CD14-positive monocyte (primary cell): ENCODE data around the gene GALNTL6. TPM values are rescaled to one million over a fixed set of nuclear protein-coding genes. Genes with fewer than 3 reads are reported as not detected.

Source experiments
- DNase-seq, 3 donors: peaks; one replicate each; pipeline ENCODE4 v3.0.0-alpha.2; 2011 to 2022
- H2AFZ ChIP-seq: 2 replicates; pipeline ENCODE4 v1.6.0; 2012; ENCODE audit warnings: mild to moderate bottlenecking, low read depth, low read length, inconsistent platforms; ENCODE audit not compliant: insufficient read depth, poor library complexity, severe bottlenecking
- H3K27ac ChIP-seq, 2 donors: 1 replicate in 1 of 2; 2 replicates in 1 of 2; pipeline ENCODE4 v1.5.1; 2012 to 2013; ENCODE audit warnings: low read length in 2 of 2, control low read depth in 1 of 2, inconsistent platforms in 1 of 2, low read depth in 1 of 2, mild to moderate bottlenecking in 1 of 2
- H3K27me3 ChIP-seq, 2 donors: one replicate each; pipeline versions ENCODE4 v1.6.0 to v1.6.1; 2011 to 2013; ENCODE audit warnings: low read length in 2 of 2; ENCODE audit not compliant: control insufficient read depth in 2 of 2, insufficient read depth in 2 of 2
- H3K36me3 ChIP-seq, 2 donors: replicated peaks in 1 of 2; 1 replicate in 1 of 2; 2 replicates in 1 of 2; pipeline versions ENCODE4 v1.5.1 to v1.6.1; 2012 to 2013; ENCODE audit warnings: low read length in 2 of 2, control low read depth in 1 of 2, inconsistent platforms in 1 of 2, mild to moderate bottlenecking in 1 of 2; ENCODE audit not compliant: insufficient read depth in 2 of 2, control insufficient read depth in 1 of 2
- H3K4me1 ChIP-seq, 2 donors: 1 replicate in 1 of 2; 2 replicates in 1 of 2; pipeline versions ENCODE4 v1.5.1 to v1.6.1; 2012 to 2013; ENCODE audit warnings: low read length in 2 of 2, control low read depth in 1 of 2, inconsistent platforms in 1 of 2, mild to moderate bottlenecking in 1 of 2, moderate library complexity in 1 of 2; ENCODE audit not compliant: insufficient read depth in 2 of 2, control insufficient read depth in 1 of 2
- H3K4me2 ChIP-seq: replicated peaks from 2 replicates; pipeline ENCODE3; 2012; ENCODE audit warnings: low read length, moderate library complexity, mild to moderate bottlenecking; ENCODE audit not compliant: poor library complexity, severe bottlenecking; ENCODE audit errors: extremely low read depth
- H3K4me3 ChIP-seq, 3 experiments: fragments of 200-600 bp in 1 of 3; sonication (generic) in 1 of 3; replicated peaks in 1 of 3; 1 replicate in 2 of 3; 2 replicates in 1 of 3; pipeline ENCODE4 v1.5.1; 2011 to 2013; ENCODE audit warnings: low read length in 3 of 3, mild to moderate bottlenecking in 3 of 3, control low read depth in 2 of 3, low read depth in 2 of 3, inconsistent platforms in 1 of 3, moderate library complexity in 1 of 3
- H3K79me2 ChIP-seq: 2 replicates; pipeline ENCODE4 v1.6.0; 2012; ENCODE audit warnings: mild to moderate bottlenecking, control low read depth, inconsistent platforms, low read length, moderate library complexity; ENCODE audit not compliant: insufficient read depth
- H3K9ac ChIP-seq: 2 replicates; pipeline ENCODE4 v1.6.0; 2017; ENCODE audit warnings: low read length, mild to moderate bottlenecking; ENCODE audit not compliant: insufficient read depth, poor library complexity, severe bottlenecking
- H3K9me3 ChIP-seq, 2 donors: replicated peaks in 1 of 2; 1 replicate in 1 of 2; 2 replicates in 1 of 2; pipeline versions ENCODE4 v1.5.1 to v1.6.1; 2012 to 2013; ENCODE audit warnings: low read length in 2 of 2, control low read depth in 1 of 2; ENCODE audit not compliant: control insufficient read depth in 1 of 2, insufficient read depth in 1 of 2
- H4K20me1 ChIP-seq: 2 replicates; pipeline ENCODE4 v1.6.0; 2012; ENCODE audit warnings: mild to moderate bottlenecking, low read length, control low read depth, moderate library complexity; ENCODE audit not compliant: insufficient read depth
- H3K27ac Mint-ChIP-seq, 7 donors: one replicate each; pipeline ENCODE4 v1.8.0; 2020; ENCODE audit warnings: mild to moderate bottlenecking in 7 of 7, mixed read lengths in 7 of 7, moderate library complexity in 6 of 7, inconsistent platforms in 2 of 7
- H3K27me3 Mint-ChIP-seq, 3 donors: one replicate each; pipeline ENCODE4 v1.8.0; 2021 to 2022; ENCODE audit warnings: low read depth in 3 of 3, mild to moderate bottlenecking in 3 of 3, mixed read lengths in 3 of 3, moderate library complexity in 3 of 3, inconsistent platforms in 1 of 3
- H3K36me3 Mint-ChIP-seq, 2 donors: one replicate each; pipeline ENCODE4 v1.8.0; 2020; ENCODE audit warnings: mixed read lengths in 2 of 2, inconsistent platforms in 1 of 2, mild to moderate bottlenecking in 1 of 2
- H3K4me1 Mint-ChIP-seq: one replicate; pipeline ENCODE4 v1.8.0; 2020; ENCODE audit warnings: mild to moderate bottlenecking, mixed read lengths
- H3K4me3 Mint-ChIP-seq, 2 donors: one replicate each; pipeline ENCODE4 v1.8.0; 2020; ENCODE audit warnings: mild to moderate bottlenecking in 2 of 2, mixed read lengths in 2 of 2, moderate library complexity in 1 of 2
- H3K9me3 Mint-ChIP-seq, 7 donors: one replicate each; pipeline ENCODE4 v1.8.0; 2020 to 2022; ENCODE audit warnings: mixed read lengths in 7 of 7, mild to moderate bottlenecking in 6 of 7, moderate library complexity in 6 of 7, inconsistent platforms in 2 of 7
- CTCF ChIP-seq: fragments of 200-600 bp; IDR thresholded peaks from one replicate; pipeline ENCODE4 v1.8.0; 2022; ENCODE audit warnings: antibody characterized with exemption, mild to moderate bottlenecking
- WGBS: methylation state at CpG from one replicate; pipeline ENCODE4 v1.1.5; 2013; ENCODE audit warnings: missing lambda C conversion rate; ENCODE audit not compliant: insufficient coverage; 5-methylcytosine and 5-hydroxymethylcytosine counted together
- intact Hi-C, 2 donors: fragments of 100-400 bp; cut with micrococcal nuclease; formaldehyde crosslinking; loops; one replicate each; pipeline versions ENCODE4 v1.15.0 to v1.15.1; 2023
- polyA plus RNA-seq, 3 donors: library from polyadenylated mRNA; depleted of rRNA in 1 of 3; unstranded in 2 of 3; stranded (reverse) in 1 of 3; fragments of 300-500 nt in 2 of 3; fragments of >200 nt in 1 of 3; fragmentation: Illumina TruSeq in 2 of 3; gene quantifications; 1 replicate in 2 of 3; 2 replicates in 1 of 3; pipeline ENCODE4 v1.2.3, GENCODE V29; 2012 to 2021

GALNTL6 gene
- polyA plus RNA-seq, 3 donors, result 0.05 TPM; not detected in 2

DNA sequence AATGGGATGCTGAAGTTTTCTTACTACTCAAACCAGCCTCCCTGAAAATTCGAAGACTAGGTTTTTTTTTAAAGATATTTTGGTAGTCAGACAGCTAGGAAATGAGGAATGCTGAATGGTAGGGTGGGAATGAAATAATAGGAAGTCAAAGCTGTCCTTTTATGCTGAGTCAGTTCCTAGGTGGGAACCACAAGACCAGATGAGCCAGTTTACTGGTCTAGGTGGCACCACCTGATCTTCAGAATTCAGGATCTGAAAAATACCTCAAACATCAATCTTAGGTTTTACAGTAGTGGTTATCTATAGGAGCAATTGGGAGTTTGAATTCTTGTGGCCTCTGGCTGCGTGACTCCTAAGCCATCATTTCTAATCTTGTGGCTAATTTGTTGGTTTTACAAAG is 1172.3 kb downstream of the GALNTL6 start:
- Histone ChIP-seq H3K9me3 (peaks cover 5 to 15% of the 10 kb centered on the region in 2 donors), H2AFZ (no peak overlapping the region), H3K4me1 (no peaks in the 10 kb centered on the region), H3K79me2 (no peaks in the 10 kb centered on the region), H3K4me2 (no peak overlapping the region), H3K36me3 (no peaks in the 10 kb centered on the region), H3K27me3 (no peaks in the 10 kb centered on the region), H3K4me3 (no peak overlapping the region), H3K27ac (no peak overlapping the region), H4K20me1 (no peaks in the 10 kb centered on the region), H3K9ac (no peak overlapping the region)
- Mint-ChIP-seq H3K27me3 (no peaks in the 10 kb centered on the region), H3K4me1 (peaks cover 6% of the 10 kb centered on the region), H3K27ac (no peak overlapping the region), H3K4me3 (no peak overlapping the region), H3K36me3 (no peaks in the 10 kb centered on the region), H3K9me3 (peaks cover 10 to 21% (median 17%) of the 10 kb centered on the region in 7 donors)
- intact Hi-C loops, result no loop called here
- no CpG with 5 or more reads among the region's 2 CpGs for WGBS
- no peak for TF ChIP-seq CTCF
- no peak for DNase-seq

- no peak for DNase-seq
- WGBS, result no CpG with 5 or more reads among the region's 1 CpG
- H3K27ac ChIP-seq, result no peak overlapping the region
- H3K4me2 ChIP-seq, result no peak overlapping the region
- Mint-ChIP-seq H3K27me3 (no peaks in the 10 kb centered on the region), H3K9me3 (peaks cover 10 to 21% (median 16%) of the 10 kb centered on the region in 7 donors), H3K27ac (no peak overlapping the region), H3K4me3 (no peak overlapping the region), H3K36me3 (no peaks in the 10 kb centered on the region), H3K4me1 (peaks cover 6% of the 10 kb centered on the region)
- H3K9me3 ChIP-seq, result peaks cover 5 to 15% of the 10 kb centered on the region in 2 donors
- no peaks in the 10 kb centered on the region for H4K20me1 ChIP-seq
- intact Hi-C loops, result no loop called here
- H3K27me3 ChIP-seq, result no peaks in the 10 kb centered on the region
- H3K79me2 ChIP-seq, result no peaks in the 10 kb centered on the region
- no peaks in the 10 kb centered on the region for H3K4me1 ChIP-seq
- H3K4me3 ChIP-seq, result no peak overlapping the region
- H3K9ac ChIP-seq, result no peak overlapping the region
- no peak for TF ChIP-seq CTCF
- no peak overlapping the region for H2AFZ ChIP-seq
- H3K36me3 ChIP-seq, result no peaks in the 10 kb centered on the region
Measured at GRCh38 chr4:172986114-172986513, 1172.9 kb downstream of the GALNTL6 start.
